ENCODE measurements around the gene SH3BP5.

The SH3BP5 gene

GRCh38 chr3:15207836-15208504, 124.4 kb downstream of the SH3BP5 start:
- Histone ChIP-seq H3K27ac (ENCODE audit: poor library complexity, severe bottlenecking) (no peak overlapping the region), H3K27me3 (ENCODE audit: insufficient read depth, poor library complexity, severe bottlenecking) (no peaks in the 10 kb centered on the region), H3K4me1 (ENCODE audit: insufficient read depth, poor library complexity, severe bottlenecking) (no peaks in the 10 kb centered on the region), H3K9me3 (ENCODE audit: severe bottlenecking) (no peaks in the 10 kb centered on the region), H3K36me3 (ENCODE audit: low read depth) (peaks cover 45% of the 10 kb centered on the region), H3K4me3 (ENCODE audit: severe bottlenecking) (peak overlapping the region; percentile 99)
- DNase-seq (ENCODE audit: low spot score) = no peak
- TF ChIP-seq CTCF (IDR thresholded peaks at IDR 0.05; ENCODE audit: poor library complexity, severe bottlenecking) = no peak
- ATAC-seq (ENCODE audit: low read depth) = no peak

GRCh38 chr3:15206662-15207576, 125.5 kb downstream of the SH3BP5 start:
- Histone ChIP-seq H3K4me1 (ENCODE audit: insufficient read depth, poor library complexity, severe bottlenecking) (no peaks in the 10 kb centered on the region), H3K4me3 (ENCODE audit: severe bottlenecking) (peak overlapping the region; percentile 99), H3K36me3 (ENCODE audit: low read depth) (peaks cover 34% of the 10 kb centered on the region), H3K27ac (ENCODE audit: poor library complexity, severe bottlenecking) (peak overlapping the region; percentile 51), H3K9me3 (ENCODE audit: severe bottlenecking) (no peaks in the 10 kb centered on the region), H3K27me3 (ENCODE audit: insufficient read depth, poor library complexity, severe bottlenecking) (no peaks in the 10 kb centered on the region)
- no peak for TF ChIP-seq CTCF (IDR thresholded peaks at IDR 0.05; ENCODE audit: poor library complexity, severe bottlenecking)
- ATAC-seq (ENCODE audit: low read depth) (peak; percentile 59), DNase-seq (ENCODE audit: low spot score) (peak; percentile 58)

GRCh38 chr3:15205934-15206661, 126.3 kb downstream of the SH3BP5 start, which contains the start of gene CAPN7:
TSS of gene CAPN7 (plus strand) at chr3:15206246. CDS start at chr3:15206496, 250 bp downstream.
- DNase-seq (ENCODE audit: low spot score) = peak; percentile 90
- H3K4me3 ChIP-seq (ENCODE audit: severe bottlenecking) = peak within 1 kb of the TSS; percentile 99
- H3K36me3 ChIP-seq (ENCODE audit: low read depth) = peaks cover 29% of the 10 kb centered on the region
- TF ChIP-seq CTCF (IDR thresholded peaks at IDR 0.05; ENCODE audit: poor library complexity, severe bottlenecking) = peak; percentile 36
- no peaks in the 10 kb centered on the region for H3K9me3 ChIP-seq (ENCODE audit: severe bottlenecking)
- H3K4me1 ChIP-seq (ENCODE audit: insufficient read depth, poor library complexity, severe bottlenecking) = no peaks in the 10 kb centered on the region
- peak within 1 kb of the TSS; percentile 51 for H3K27ac ChIP-seq (ENCODE audit: poor library complexity, severe bottlenecking)
- H3K27me3 ChIP-seq (ENCODE audit: insufficient read depth, poor library complexity, severe bottlenecking) = no peaks in the 10 kb centered on the region
- ATAC-seq (ENCODE audit: low read depth) = peak; percentile 89

- Histone ChIP-seq H3K4me3 (ENCODE audit: severe bottlenecking) (peak overlapping the region; percentile 99), H3K9me3 (ENCODE audit: severe bottlenecking) (no peaks in the 10 kb centered on the region), H3K27ac (ENCODE audit: poor library complexity, severe bottlenecking) (peak overlapping the region; percentile 51), H3K4me1 (ENCODE audit: insufficient read depth, poor library complexity, severe bottlenecking) (no peaks in the 10 kb centered on the region), H3K27me3 (ENCODE audit: insufficient read depth, poor library complexity, severe bottlenecking) (no peaks in the 10 kb centered on the region), H3K36me3 (ENCODE audit: low read depth) (peaks cover 24% of the 10 kb centered on the region)
- DNase-seq (ENCODE audit: low spot score) (no peak), ATAC-seq (ENCODE audit: low read depth) (no peak)
- TF ChIP-seq CTCF (IDR thresholded peaks at IDR 0.05; ENCODE audit: poor library complexity, severe bottlenecking) = no peak
These were observed 126.9 kb downstream of the SH3BP5 start for GRCh38 chr3:15205482-15205933.

All from RWPE2 (cell line).